Posterior vena cava (tissue), 2 donors: Measurements from ENCODE around the gene SZRD1. TPM values are rescaled to one million over a fixed set of nuclear protein-coding genes. Genes with fewer than 3 reads are reported as not detected.
A peak's percentile ranks its signal among the peaks of the same experiment; 100 is the strongest.

ENCODE experiments used
- DNase-seq: peaks from one replicate; pipeline ENCODE4 v3.0.0-alpha.2; 2020; ENCODE audit warnings: low spot score
- intact Hi-C, 2 donors: fragments of 100-400 bp; cut with DNase I; formaldehyde crosslinking; loops; one replicate each; pipeline versions ENCODE4 v1.14.1 to v1.14.2; 2022 to 2023
- total RNA-seq, 2 donors: library from RNA; stranded (reverse); fragmentation: NEBNext Ultra II Directional; extraction: Animal tissue kit (Norgen Biotek cat#: 25700); gene quantifications; one replicate each; pipeline ENCODE4 v1.2.1, GENCODE V29; 2021
- donor health status: DM: yes; HTN: yes; CAD: no.
- donor health status: DM: yes; HTN: yes; CAD: no.

Gene SZRD1
- total RNA-seq, 2 donors from 2014 or later, result 115 to 167 TPM

GRCh38 chr1:16422041-16422440 is 55.0 kb downstream of the SZRD1 start:
- DNase-seq, result no peak
- intact Hi-C loops, result no loop called here

GRCh38 chr1:16425125-16426025 is 58.3 kb downstream of the SZRD1 start:
- DNase-seq, result no peak

GRCh38 chr1:16430606-16431005 is 63.6 kb downstream of the SZRD1 start:
- no peak for DNase-seq
- intact Hi-C loops, result loop anchor here in 1 of 2 donors (2.0 kb wide), 1 partner anchor 58 kb away; no protein-coding TSS in a partner anchor

More at GRCh38 chr1:16425125-16426025, 58.3 kb downstream of the SZRD1 start:
- intact Hi-C loops, result no loop called here

GRCh38 chr1:16433030-16433429 is 66.0 kb downstream of the SZRD1 start:
- DNase-seq, result no peak
- intact Hi-C loops, result no loop called here

DNA sequence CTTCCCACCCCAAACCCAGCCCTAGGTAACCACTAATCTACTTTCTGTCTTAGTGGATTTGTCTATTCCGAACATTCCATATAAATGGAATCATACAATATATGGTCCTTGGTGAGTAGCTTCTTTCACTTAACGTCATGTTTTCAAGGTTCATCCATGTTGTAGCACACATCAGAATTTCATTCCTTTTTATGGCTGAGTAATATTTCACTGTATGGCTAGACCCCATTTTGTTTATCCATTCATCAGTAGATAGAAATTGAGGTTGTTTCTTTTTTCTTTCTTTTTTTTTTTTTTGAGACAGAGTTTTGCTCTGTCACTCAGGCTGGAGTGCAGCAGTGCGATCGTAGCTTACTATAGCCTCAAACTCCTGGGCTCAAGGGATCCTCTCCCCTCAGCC is 67.0 kb downstream of the SZRD1 start:
- no peak for DNase-seq

DNA sequence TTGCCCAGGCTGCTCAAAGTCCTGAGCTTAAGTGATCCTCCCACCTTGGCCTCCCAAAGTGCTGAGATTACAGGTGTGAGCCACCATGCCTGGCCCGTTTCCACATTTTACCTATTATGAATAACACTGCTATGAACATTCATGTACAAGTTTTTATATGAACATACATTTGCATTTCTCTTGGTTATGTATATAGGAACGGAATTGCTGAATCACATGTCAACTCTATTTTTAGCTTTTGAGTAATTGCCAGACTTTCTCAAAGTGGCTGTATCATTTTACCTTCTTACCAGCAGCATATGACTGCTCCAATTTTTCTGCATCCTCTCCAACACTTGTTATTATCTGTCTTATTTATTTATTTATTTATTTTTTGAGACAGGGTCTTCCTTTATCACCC is 67.5 kb downstream of the SZRD1 start:
- no peak for DNase-seq
- intact Hi-C loops, result no loop called here

More for the DNA sequence above, 67.0 kb downstream of the SZRD1 start:
- intact Hi-C loops, result no loop called here

GRCh38 chr1:16436946-16437474 is 70.0 kb downstream of the SZRD1 start, which contains the start of gene SPATA21:
SPATA21 (minus strand) TSS chr1:16437424; CDS start chr1:16431371, 6,053 bp downstream.
- intact Hi-C loops, result loop anchor here in 1 of 2 donors (1.0 kb wide), 1 partner anchor 38 kb away; no protein-coding TSS in a partner anchor
- DNase-seq, result no peak

- no peak for DNase-seq
- intact Hi-C loops, result no loop called here
These were observed 71.5 kb downstream of the SZRD1 start for GRCh38 chr1:16438516-16438915.

- intact Hi-C loops, result no loop called here
These were observed 71.9 kb downstream of the SZRD1 start for GRCh38 chr1:16438924-16439323.

DNA sequence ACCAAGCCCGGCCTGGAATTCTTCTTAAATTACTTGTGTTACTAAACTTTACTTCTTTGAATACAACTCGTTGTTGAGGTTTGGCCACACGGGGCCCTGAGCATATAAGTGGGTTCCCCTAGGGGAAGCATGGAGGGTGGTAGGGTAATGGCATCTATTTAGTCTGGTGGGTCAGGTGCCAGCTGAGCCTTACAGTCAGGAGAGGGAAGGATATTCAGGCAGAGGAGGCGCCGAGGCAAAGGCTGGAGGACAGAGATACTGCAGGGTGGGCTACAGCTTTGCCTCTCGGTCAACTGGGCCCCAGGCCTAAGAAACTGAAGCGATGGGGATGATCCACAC is 73.1 kb downstream of the SZRD1 start:
- intact Hi-C loops, result no loop called here
- no peak for DNase-seq

More at GRCh38 chr1:16438924-16439323, 71.9 kb downstream of the SZRD1 start:
- no peak for DNase-seq

GRCh38 chr1:16440470-16441281 is 73.6 kb downstream of the SZRD1 start, which contains the start of gene NECAP2:
NECAP2 (plus strand) TSS chr1:16440724; CDS start chr1:16440762, 38 bp downstream.
- intact Hi-C loops, result no loop called here
- DNase-seq, result peak; percentile 98

DNA sequence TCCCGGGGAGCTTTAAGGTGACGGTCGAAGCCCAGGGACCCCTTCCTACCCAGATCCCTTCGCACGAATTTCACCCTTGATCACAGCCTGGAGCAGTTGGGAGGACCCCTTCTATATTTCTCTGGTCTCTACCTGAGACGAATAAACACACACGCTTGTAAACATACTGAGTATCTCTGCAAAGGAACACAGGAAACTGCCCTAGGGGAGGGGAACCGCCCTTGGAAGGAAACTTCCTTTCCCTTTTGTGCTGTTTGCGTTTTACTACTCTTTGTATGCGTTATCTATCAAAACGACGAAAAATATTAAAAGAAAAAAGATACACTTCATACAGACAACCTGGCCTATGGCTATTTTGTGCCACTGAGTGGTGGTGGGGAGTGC is 74.2 kb downstream of the SZRD1 start:
- intact Hi-C loops, result no loop called here
- no peak for DNase-seq

DNA sequence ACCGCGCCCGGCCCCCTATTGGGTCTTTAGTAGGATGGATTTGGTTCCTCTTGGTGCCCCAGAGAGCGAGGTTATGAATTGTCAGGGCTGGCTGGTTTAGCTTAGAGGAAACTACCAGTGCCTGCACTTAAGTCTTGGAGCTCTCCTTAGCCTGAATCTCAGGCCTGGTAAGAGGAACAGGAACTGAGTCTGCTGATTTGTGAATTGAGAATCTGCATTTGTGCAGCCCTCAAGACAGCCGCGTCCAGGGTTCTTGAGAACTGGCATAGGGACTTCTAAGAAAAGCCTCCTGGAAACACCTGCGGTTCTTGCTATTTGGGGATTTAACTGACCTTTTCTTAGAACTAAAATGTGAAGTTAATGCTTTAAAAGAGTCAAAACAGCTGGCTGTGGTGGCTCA is 75.2 kb downstream of the SZRD1 start:
- DNase-seq, result no peak
- intact Hi-C loops, result no loop called here

DNA sequence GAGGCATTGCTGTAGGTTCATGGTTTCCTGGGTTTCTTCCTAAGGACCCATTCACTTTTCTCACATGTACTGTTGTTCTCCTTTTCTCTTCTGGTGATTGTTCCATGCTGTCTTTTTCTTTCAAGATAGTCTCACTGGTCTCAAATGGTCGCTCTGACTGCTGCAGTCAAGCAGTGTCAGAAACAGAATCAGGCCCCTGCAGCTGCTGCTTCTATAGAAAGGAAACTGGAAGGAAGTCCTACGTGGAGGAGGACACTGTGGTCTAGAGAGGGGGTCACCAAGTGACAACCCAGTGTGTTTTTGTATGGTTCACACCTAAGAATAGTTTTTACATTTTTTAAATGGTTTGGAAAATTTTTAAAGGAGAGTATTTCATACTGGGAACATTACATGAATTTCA is 75.9 kb downstream of the SZRD1 start:
- no peak for DNase-seq
- intact Hi-C loops, result no loop called here

- intact Hi-C loops, result no loop called here
- DNase-seq, result no peak
These were observed 77.1 kb downstream of the SZRD1 start for GRCh38 chr1:16443975-16444770.

DNA sequence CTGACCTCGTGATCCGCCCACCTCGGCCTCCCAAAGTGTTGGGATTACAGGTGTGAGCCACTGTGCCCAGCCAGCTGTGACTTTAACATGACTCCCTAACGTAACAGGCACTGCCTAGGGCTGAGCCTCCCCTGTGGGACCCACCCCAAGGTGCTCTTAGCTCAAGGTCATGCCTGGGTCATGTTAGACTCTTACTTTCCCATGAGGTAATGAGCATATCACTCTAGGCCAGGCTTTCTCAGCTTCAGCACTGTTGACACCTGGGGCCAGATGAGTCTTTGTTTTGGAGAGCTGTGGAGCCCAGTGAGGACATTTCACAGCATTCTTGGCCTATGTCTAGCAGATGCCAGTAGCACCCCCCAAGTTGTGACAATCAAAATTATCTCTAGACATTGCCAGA is 78.0 kb downstream of the SZRD1 start:
- peak; percentile 6 for DNase-seq
- intact Hi-C loops, result no loop called here

- intact Hi-C loops, result no loop called here
- peak; percentile 5 for DNase-seq
These were observed 79.1 kb downstream of the SZRD1 start for GRCh38 chr1:16446116-16446515.

- intact Hi-C loops, result no loop called here
- peak; percentile 46 for DNase-seq
These were observed 80.6 kb downstream of the SZRD1 start for GRCh38 chr1:16447641-16448040.
